Measurements from ENCODE around the gene AHDC1.

DNA sequence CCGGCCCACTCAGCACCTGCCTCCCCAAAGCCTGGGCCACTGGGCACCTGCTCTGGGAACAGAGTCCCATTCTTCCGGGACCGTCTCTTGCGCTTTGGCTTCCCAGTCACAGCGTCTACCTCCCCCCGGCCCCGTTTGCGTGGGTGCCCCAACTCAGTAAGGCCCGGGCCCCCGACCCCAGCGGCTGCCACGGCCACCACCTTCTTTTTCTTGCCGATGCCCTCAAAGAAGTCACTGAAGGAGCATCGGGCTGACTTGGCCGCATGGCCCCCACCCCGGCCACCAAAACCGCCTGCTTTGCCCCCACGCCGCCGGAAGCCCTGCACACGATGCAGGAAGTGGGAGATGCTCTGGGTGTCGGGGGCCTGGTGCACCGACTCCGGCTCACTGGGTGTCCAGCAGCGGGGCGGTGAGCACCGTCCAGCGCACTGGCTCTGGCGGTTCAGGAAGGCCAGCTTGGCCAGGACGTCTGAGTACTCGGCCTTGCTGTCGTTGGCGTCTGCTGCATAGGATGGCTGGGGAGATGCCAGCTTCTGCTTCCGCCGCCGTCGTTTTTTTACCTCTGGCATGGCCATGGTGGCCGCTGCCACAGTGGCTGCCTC is 54.0 kb downstream of the AHDC1 start:
- TF ChIP-seq EZH2phosphoT487 (IDR thresholded peaks at IDR 0.05; ENCODE audit: insufficient read depth, low read depth) (no peak), EZH2 (IDR thresholded peaks at IDR 0.05; ENCODE audit: insufficient read depth, poor library complexity, severe bottlenecking) (no peak)
